ENCODE results near the gene MAPK8. TPM values are rescaled to one million over a fixed set of nuclear protein-coding genes. Genes with fewer than 3 reads are reported as not detected.

The MAPK8 gene
- total RNA-seq, 3 donors from 2014 or later, result 47.1 to 56.4 (median 53.5) TPM

DNA sequence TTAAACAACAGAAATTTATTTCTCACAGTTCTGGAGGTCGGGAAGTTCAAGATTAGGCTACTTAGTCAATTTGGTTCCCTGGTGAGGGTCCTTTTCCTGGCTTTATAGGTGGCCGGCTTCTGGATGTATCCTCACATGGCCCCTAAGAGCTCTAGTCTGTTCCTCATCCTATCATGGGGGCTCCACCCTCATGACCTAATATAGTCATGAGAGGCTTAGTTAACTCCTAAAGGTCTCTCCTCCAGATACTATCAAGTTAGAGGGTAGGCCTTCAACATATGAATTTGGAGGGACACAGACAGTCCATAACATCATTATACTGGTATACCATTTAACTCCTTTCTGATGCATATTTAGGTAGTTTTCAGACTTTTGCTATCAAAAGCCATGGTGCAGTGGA is 7.6 kb downstream of the MAPK8 start:
- TF ChIP-seq, protein P1, sequence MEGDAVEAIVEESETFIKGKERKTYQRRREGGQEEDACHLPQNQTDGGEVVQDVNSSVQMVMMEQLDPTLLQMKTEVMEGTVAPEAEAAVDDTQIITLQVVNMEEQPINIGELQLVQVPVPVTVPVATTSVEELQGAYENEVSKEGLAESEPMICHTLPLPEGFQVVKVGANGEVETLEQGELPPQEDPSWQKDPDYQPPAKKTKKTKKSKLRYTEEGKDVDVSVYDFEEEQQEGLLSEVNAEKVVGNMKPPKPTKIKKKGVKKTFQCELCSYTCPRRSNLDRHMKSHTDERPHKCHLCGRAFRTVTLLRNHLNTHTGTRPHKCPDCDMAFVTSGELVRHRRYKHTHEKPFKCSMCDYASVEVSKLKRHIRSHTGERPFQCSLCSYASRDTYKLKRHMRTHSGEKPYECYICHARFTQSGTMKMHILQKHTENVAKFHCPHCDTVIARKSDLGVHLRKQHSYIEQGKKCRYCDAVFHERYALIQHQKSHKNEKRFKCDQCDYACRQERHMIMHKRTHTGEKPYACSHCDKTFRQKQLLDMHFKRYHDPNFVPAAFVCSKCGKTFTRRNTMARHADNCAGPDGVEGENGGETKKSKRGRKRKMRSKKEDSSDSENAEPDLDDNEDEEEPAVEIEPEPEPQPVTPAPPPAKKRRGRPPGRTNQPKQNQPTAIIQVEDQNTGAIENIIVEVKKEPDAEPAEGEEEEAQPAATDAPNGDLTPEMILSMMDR (IDR thresholded peaks at IDR 0.05), result no peak
- intact Hi-C loops (cut with DNase I, micrococcal nuclease), result no loop called here
- no peaks in the 10 kb centered on the region for H3K9me3 ChIP-seq
- no peak overlapping the region for H3K4me3 ChIP-seq
- no peak for ATAC-seq
- H3K4me1 ChIP-seq (ENCODE audit: low read depth), result peaks cover 4% of the 10 kb centered on the region
- no peaks in the 10 kb centered on the region for H3K36me3 ChIP-seq (ENCODE audit: low read depth)
- DNase-seq, result no peak

- H3K9me3 ChIP-seq, result no peaks in the 10 kb centered on the region
- ATAC-seq (peak; percentile 84), DNase-seq (no peak)
- H3K36me3 ChIP-seq (ENCODE audit: low read depth), result no peaks in the 10 kb centered on the region
- no peaks in the 10 kb centered on the region for H3K4me1 ChIP-seq (ENCODE audit: low read depth)
- intact Hi-C loops (cut with DNase I, micrococcal nuclease), result no loop called here
- no peak overlapping the region for H3K4me3 ChIP-seq
- TF ChIP-seq, protein P1 (IDR thresholded peaks at IDR 0.05), result no peak
Observed at GRCh38 chr10:48316236-48316635, 9.8 kb downstream of the MAPK8 start.

DNA sequence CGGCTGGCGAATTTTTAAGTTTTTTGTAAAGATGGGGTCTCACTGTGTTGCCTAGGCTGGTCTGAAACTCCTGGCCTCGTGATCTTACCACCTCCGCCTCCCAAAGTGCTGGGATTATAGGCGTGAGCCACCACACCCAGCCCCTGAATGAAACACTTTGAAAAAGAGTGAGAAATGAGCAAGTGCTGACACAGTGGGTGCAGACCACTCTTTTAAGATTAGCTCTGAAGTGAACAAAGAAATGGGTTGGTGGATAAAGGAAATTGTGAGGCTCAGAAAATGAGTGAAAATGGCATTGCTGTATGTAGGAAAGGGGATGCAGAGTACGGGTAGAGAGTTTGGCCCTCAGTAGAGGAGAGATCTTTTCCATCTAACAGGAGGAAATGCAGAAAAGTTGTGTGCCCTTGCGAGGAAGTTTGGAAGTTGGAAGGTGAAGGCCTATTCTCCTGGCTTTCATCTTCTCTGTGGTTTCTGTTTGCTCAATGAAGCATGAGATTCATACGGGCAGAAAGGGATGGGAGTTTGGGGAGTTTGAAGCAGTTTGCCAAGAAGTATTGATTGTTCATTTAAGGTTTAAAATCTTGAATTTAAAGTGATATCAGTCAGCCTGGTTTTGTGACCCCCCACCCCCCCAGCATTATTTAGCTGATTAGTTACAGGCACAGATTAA is 11.0 kb downstream of the MAPK8 start:
- Histone ChIP-seq H3K9me3 (no peaks in the 10 kb centered on the region), H3K4me3 (no peak overlapping the region), H3K36me3 (ENCODE audit: low read depth) (no peaks in the 10 kb centered on the region), H3K4me1 (ENCODE audit: low read depth) (no peaks in the 10 kb centered on the region)
- TF ChIP-seq, protein P1 (IDR thresholded peaks at IDR 0.05), result no peak
- intact Hi-C loops (cut with DNase I, micrococcal nuclease), result no loop called here
- ATAC-seq (no peak), DNase-seq (no peak)

- intact Hi-C loops (cut with DNase I, micrococcal nuclease), result no loop called here
- ATAC-seq, result no peak
Observed at GRCh38 chr10:48322017-48322416, 15.5 kb downstream of the MAPK8 start.

DNA sequence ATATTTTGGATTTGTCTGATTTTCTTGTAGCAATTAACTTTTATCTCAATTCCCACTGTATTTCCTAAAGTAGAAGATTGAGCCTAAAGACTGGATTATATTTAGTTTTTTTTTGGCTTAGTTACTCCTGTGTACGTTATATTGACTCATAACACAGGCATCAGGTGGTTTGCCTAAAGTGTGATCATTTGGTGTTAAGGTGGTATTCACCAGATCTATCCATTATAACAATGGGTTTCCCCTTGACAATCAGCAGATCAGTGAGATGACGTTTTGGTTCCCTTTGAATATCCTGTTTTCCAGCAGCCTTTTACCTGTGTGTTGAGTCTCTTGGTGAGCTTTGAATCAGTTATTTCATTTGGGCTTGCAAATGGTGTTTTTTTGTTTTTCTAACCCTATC is 18.1 kb downstream of the MAPK8 start:
- Histone ChIP-seq H3K9me3 (no peaks in the 10 kb centered on the region), H3K36me3 (ENCODE audit: low read depth) (no peaks in the 10 kb centered on the region), H3K4me3 (no peak overlapping the region), H3K4me1 (ENCODE audit: low read depth) (no peaks in the 10 kb centered on the region)
- no peak for DNase-seq
- TF ChIP-seq, protein P1 (IDR thresholded peaks at IDR 0.05), result no peak
- intact Hi-C loops (cut with DNase I, micrococcal nuclease), result no loop called here
- ATAC-seq, result no peak

More at GRCh38 chr10:48322017-48322416, 15.5 kb downstream of the MAPK8 start:
- TF ChIP-seq, protein P1 (IDR thresholded peaks at IDR 0.05), result no peak
- Histone ChIP-seq H3K36me3 (ENCODE audit: low read depth) (no peaks in the 10 kb centered on the region), H3K9me3 (no peaks in the 10 kb centered on the region), H3K4me3 (no peak overlapping the region), H3K4me1 (ENCODE audit: low read depth) (no peaks in the 10 kb centered on the region)
- no peak for DNase-seq

GRCh38 chr10:48330269-48330668 is 23.8 kb downstream of the MAPK8 start:
- ATAC-seq, result no peak
- DNase-seq, result no peak
- no peak overlapping the region for H3K4me3 ChIP-seq
- no peaks in the 10 kb centered on the region for H3K36me3 ChIP-seq (ENCODE audit: low read depth)
- H3K9me3 ChIP-seq, result no peaks in the 10 kb centered on the region
- TF ChIP-seq, protein P1 (IDR thresholded peaks at IDR 0.05), result no peak
- no peaks in the 10 kb centered on the region for H3K4me1 ChIP-seq (ENCODE audit: low read depth)
- intact Hi-C loops (cut with DNase I, micrococcal nuclease), result no loop called here
